K562 (cell line): Measurements from ENCODE around the gene KRTAP2-3. TPM values are rescaled to one million over a fixed set of nuclear protein-coding genes. Genes with fewer than 3 reads are reported as not detected.
"Not testable (repeated sequence)": the region's sequence is repeated elsewhere in the genome, so short reads cannot be mapped to it uniquely, and the experiment has no call there.

Experiments
- ATAC-seq: fragments of 200-7000 bp; cut with Tn5 transposase; 3 replicates; pipeline ENCODE4 v1.9.1; 2020; ENCODE audit warnings: moderate library complexity
- BruUV-seq: library from RNA; stranded (reverse); fragments of 400-500 nt; replicated peaks from 2 replicates; lab custom pipeline; 2021; lab: Mats Ljungman, UMichigan
- CTCF ChIA-PET: fragments of 300-600 bp; formaldehyde crosslinking; extraction: SDS; loops from one replicate; lab custom pipeline; 2021; ENCODE audit warnings: low intra/inter-chr PET ratio; lab: Yijun Ruan, JAX
- POLR2A ChIA-PET: fragments of 300-600, 350-650 bp; sonication (Branson Sonifier 250); formaldehyde crosslinking; extraction: SDS; loops from one replicate; lab custom pipeline; 2021; ENCODE audit warnings: antibody characterized with exemption, inconsistent platforms; lab: Yijun Ruan, JAX
- DNase-seq, 4 experiments: peaks; one replicate each; pipeline versions ENCODE4 v3.0.0 to v3.0.0-alpha.2; 2011 to 2018; ENCODE audit warnings: low spot score in 3 of 4, mixed read lengths in 3 of 4; ENCODE audit errors: extremely low read depth in 1 of 4
- FAIRE-seq: peaks from 2 replicates; lab custom pipeline; 2011; peaks lifted over from hg19 to GRCh38; lab: Jason Lieb, UNC
- H2AFZ ChIP-seq: 2 replicates; pipeline ENCODE4 v1.6.0; 2011; ENCODE audit warnings: low read depth, low read length, control low read depth, inconsistent platforms
- H3K27ac ChIP-seq: fragments of 200-600 bp; 3 replicates; pipeline ENCODE4 v1.8.0; 2011; ENCODE audit warnings: low read depth, mild to moderate bottlenecking, control low read depth, inconsistent platforms, low read length, moderate library complexity, mixed read lengths; ENCODE audit errors: extremely low read depth
- H3K27me3 ChIP-seq, 2 experiments: fragments of 300-600 bp in 1 of 2; 2 replicates in 1 of 2; 3 replicates in 1 of 2; pipeline versions ENCODE4 v1.6.0 to v1.8.0; 2011; ENCODE audit warnings: inconsistent platforms in 2 of 2, low read length in 2 of 2, mild to moderate bottlenecking in 1 of 2, mixed read lengths in 1 of 2, moderate library complexity in 1 of 2; ENCODE audit not compliant: control insufficient read depth in 2 of 2, insufficient read depth in 2 of 2
- H3K36me3 ChIP-seq: fragments of 300-600 bp; 3 replicates; pipeline ENCODE4 v1.8.0; 2011; ENCODE audit warnings: mild to moderate bottlenecking, low read length, inconsistent platforms; ENCODE audit not compliant: control insufficient read depth, insufficient read depth
- H3K4me1 ChIP-seq, 2 experiments: fragments of 200-600 bp in 1 of 2; replicated peaks in 1 of 2; 2 replicates in 1 of 2; 3 replicates in 1 of 2; pipeline versions ENCODE4 v1.5.1 to v1.8.0; 2011; ENCODE audit warnings: inconsistent platforms in 2 of 2, low read length in 2 of 2, mild to moderate bottlenecking in 1 of 2, mixed read lengths in 1 of 2, moderate library complexity in 1 of 2; ENCODE audit not compliant: control insufficient read depth in 2 of 2, insufficient read depth in 2 of 2
- H3K4me2 ChIP-seq: 2 replicates; pipeline ENCODE4 v1.6.1; 2011; ENCODE audit warnings: low read length, control low read depth, inconsistent platforms, mixed read lengths; ENCODE audit not compliant: insufficient read depth
- H3K4me3 ChIP-seq: fragments of 200-600 bp; sonication (generic), shearing (Covaris generic); 2 replicates; pipeline ENCODE4 v1.5.1; 2016; ENCODE audit warnings: control low read depth, inconsistent platforms
- H3K79me2 ChIP-seq: fragments of 200-600 bp; 3 replicates; pipeline ENCODE4 v1.8.0; 2011; ENCODE audit warnings: low read length, inconsistent platforms; ENCODE audit not compliant: control insufficient read depth, insufficient read depth
- H3K9ac ChIP-seq, 2 experiments: 2 replicates each; pipeline versions ENCODE4 v1.6.0 to v1.6.1; 2011; ENCODE audit warnings: low read depth in 2 of 2, low read length in 2 of 2, control low read depth in 1 of 2, inconsistent platforms in 1 of 2, mild to moderate bottlenecking in 1 of 2, mixed read lengths in 1 of 2; ENCODE audit not compliant: insufficient read depth in 1 of 2
- H3K9me1 ChIP-seq: one replicate; pipeline ENCODE4 v1.6.0; 2011; ENCODE audit warnings: inconsistent platforms, mild to moderate bottlenecking, low read length, moderate library complexity; ENCODE audit not compliant: control insufficient read depth, insufficient read depth
- H3K9me3 ChIP-seq: replicated peaks from 2 replicates; pipeline ENCODE4 v1.5.1; 2011; ENCODE audit warnings: low read depth, low read length, inconsistent platforms; ENCODE audit not compliant: control insufficient read depth, insufficient read depth
- H4K20me1 ChIP-seq: replicated peaks from 2 replicates; pipeline ENCODE4 v1.6.1; 2011; ENCODE audit warnings: low read length, inconsistent platforms, mixed read lengths; ENCODE audit not compliant: control insufficient read depth, insufficient read depth
- WGBS: fragments of 100-300 bp; shearing (Covaris generic); methylation state at CpG from one replicate; pipeline ENCODE4 v1.1.6; 2016; ENCODE audit warnings: low coverage, mixed read lengths; ENCODE audit not compliant: insufficient coverage; ENCODE audit errors: missing lambda C conversion rate; 5-methylcytosine and 5-hydroxymethylcytosine counted together
- in situ Hi-C: fragments of 300-500 bp; cut with MboI; formaldehyde crosslinking; loops from 4 replicates; pipeline ENCODE4 v1.15.0; 2018; ENCODE audit warnings: inconsistent platforms, mixed read lengths
- intact Hi-C: fragments of 100-400 bp; cut with micrococcal nuclease; formaldehyde crosslinking; loops from 2 replicates; pipeline ENCODE4 v1.14.2; 2022
- polyA plus RNA-seq, 8 experiments: library from polyadenylated mRNA; depleted of rRNA in 4 of 8; stranded (reverse) in 5 of 8; unstranded in 3 of 8; fragments of >200 nt; fragmentation: Nextera tagmentation in 2 of 8; fragmentation: Illumina TruSeq in 1 of 8; extraction: Ambion mirVana in 2 of 8; extraction: Trizol in 1 of 8; gene quantifications; 2 replicates each; pipeline versions ENCODE4 v1.2.1 to v1.2.3, GENCODE V29; 2011 to 2014; ENCODE audit warnings: inconsistent platforms in 1 of 8, missing spikeins in 1 of 8
- total RNA-seq, 7 experiments: library from RNA; depleted of rRNA in 6 of 7; stranded (reverse); fragments of >200 nt in 6 of 7; fragmentation: Illumina TruSeq in 2 of 7; extraction: Trizol in 2 of 7; gene quantifications; 2 replicates each; pipeline versions ENCODE4 v1.2.1 to v1.2.3, GENCODE V29; 2011 to 2021; ENCODE audit warnings: low replicate concordance in 1 of 7

Gene KRTAP2-3
- total and polyA plus RNA-seq, 9 of the 15 experiments (the other 6 are each of a cell fraction or from before 2014, with no cell fraction given) = not detected

DNA sequence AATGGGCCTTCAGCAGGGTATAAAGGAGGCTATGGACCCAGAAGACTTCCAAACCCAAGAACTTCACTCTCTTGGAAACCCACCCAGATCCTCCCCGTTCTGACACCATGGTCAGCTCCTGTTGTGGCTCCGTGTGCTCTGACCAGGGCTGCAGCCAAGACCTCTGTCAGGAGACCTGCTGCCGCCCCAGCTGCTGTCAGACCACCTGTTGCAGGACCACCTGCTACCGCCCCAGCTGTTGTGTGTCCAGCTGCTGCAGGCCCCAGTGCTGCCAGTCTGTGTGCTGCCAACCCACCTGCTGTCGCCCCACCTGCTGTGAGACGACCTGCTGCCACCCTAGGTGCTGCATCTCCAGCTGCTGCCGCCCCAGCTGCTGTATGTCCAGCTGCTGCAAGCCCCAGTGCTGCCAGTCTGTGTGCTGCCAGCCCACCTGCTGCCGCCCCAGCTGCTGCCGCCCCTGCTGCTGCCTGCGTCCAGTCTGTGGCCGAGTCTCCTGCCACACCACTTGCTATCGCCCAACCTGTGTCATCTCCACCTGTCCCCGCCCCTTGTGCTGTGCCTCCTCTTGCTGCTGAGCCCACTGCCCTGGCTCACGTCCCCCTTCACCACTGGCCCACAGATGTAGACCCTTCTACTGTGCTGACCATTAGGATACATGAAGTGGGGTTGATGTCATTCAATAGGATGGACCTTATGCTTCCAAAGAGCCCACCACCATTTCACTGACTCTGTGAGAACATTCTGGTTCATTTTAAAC lies 24.4 kb upstream of the KRTAP2-3 start, which contains the start of gene KRTAP4-7:
KRTAP4-7 (plus strand) TSS at position 51 of the 757 bp plus-strand sequence; CDS start at position 108, 57 bp downstream.
- BruUV-seq, H3K9me3 ChIP-seq, DNase-seq, H4K20me1 ChIP-seq, ATAC-seq, H3K4me2 ChIP-seq, H3K27ac ChIP-seq, H2AFZ ChIP-seq, FAIRE-seq, H3K9me1 ChIP-seq, POLR2A ChIA-PET, H3K36me3 ChIP-seq, H3K4me1 ChIP-seq, H3K4me3 ChIP-seq, CTCF ChIA-PET, intact Hi-C loops, H3K79me2 ChIP-seq, H3K9ac ChIP-seq, H3K27me3 ChIP-seq, in situ Hi-C loops: not testable (repeated sequence)
- WGBS = 3% methylated on average over 9 of the region's 14 CpGs

DNA sequence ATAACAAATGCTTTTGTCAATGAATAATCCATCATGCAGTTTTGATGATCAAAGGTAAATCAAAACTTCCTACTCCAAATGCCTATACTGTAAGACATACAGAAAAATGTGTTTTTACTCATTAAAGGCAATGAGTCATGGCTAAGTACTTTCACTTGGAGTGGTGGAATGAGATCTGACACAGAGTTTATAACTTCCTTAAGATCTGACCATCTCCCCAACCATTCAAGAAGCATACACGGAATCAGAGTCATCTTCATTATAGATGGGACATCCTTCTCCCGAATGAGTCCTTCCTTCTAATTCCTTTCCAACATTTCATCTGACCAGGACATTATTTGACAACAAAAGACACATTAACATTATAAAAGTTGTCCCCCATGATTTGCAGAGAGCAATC lies 23.5 kb upstream of the KRTAP2-3 start:
- not testable (repeated sequence) for ATAC-seq, H3K36me3 ChIP-seq
- 0% methylated on average over 2 of the region's 2 CpGs for WGBS

More for the DNA sequence above, 23.5 kb upstream of the KRTAP2-3 start:
- H3K27ac ChIP-seq, CTCF ChIA-PET, H3K9me1 ChIP-seq, H3K4me1 ChIP-seq, H3K9ac ChIP-seq, H2AFZ ChIP-seq, H3K4me3 ChIP-seq, BruUV-seq, in situ Hi-C loops, DNase-seq, POLR2A ChIA-PET, H3K27me3 ChIP-seq, H3K9me3 ChIP-seq, intact Hi-C loops, H4K20me1 ChIP-seq, H3K79me2 ChIP-seq, FAIRE-seq, H3K4me2 ChIP-seq: not testable (repeated sequence)
